Psoas muscle (tissue), 8 donors: ENCODE results near the gene PDE8A. TPM values are rescaled to one million over a fixed set of nuclear protein-coding genes. Genes with fewer than 3 reads are reported as not detected.

Experiments used
- ATAC-seq, 4 donors: fragments of 200-7000 bp; cut with Tn5 transposase; one replicate each; pipeline ENCODE4 v1.9.1; 2020; ENCODE audit warnings: moderate library complexity in 3 of 4, mild to moderate bottlenecking in 2 of 4
- DNase-seq, 2 donors: peaks; one replicate each; pipeline ENCODE4 v3.0.0-alpha.2; 2020
- H3K27ac ChIP-seq: fragments of 200-600 bp; one replicate; pipeline ENCODE4 v1.8.0; 2022
- H3K27me3 ChIP-seq, 3 donors: fragments of 200-600 bp in 1 of 3; one replicate each; pipeline versions ENCODE4 v1.6.1 to v1.8.0; 2013 to 2022; ENCODE audit warnings: low read length in 2 of 3, mild to moderate bottlenecking in 2 of 3, moderate library complexity in 1 of 3; ENCODE audit not compliant: insufficient read depth in 3 of 3
- H3K36me3 ChIP-seq, 2 donors: fragments of 200-600 bp in 1 of 2; one replicate each; pipeline versions ENCODE4 v1.6.1 to v1.8.0; 2013 to 2022; ENCODE audit warnings: low read depth in 1 of 2, mild to moderate bottlenecking in 1 of 2, moderate library complexity in 1 of 2; ENCODE audit not compliant: insufficient read depth in 1 of 2
- H3K4me1 ChIP-seq: fragments of 200-600 bp; one replicate; pipeline ENCODE4 v1.8.0; 2022
- H3K4me3 ChIP-seq: fragments of 200-600 bp; one replicate; pipeline ENCODE4 v1.8.0; 2022; ENCODE audit warnings: mild to moderate bottlenecking
- H3K9me3 ChIP-seq: fragments of 200-600 bp; one replicate; pipeline ENCODE4 v1.8.0; 2022
- CTCF ChIP-seq: fragments of 200-600 bp; IDR thresholded peaks from one replicate; pipeline ENCODE4 v1.8.0; 2022; ENCODE audit warnings: antibody characterized with exemption
- WGBS, 3 donors: extraction: QIAGEN DNeasy Blood & Tissue Kit; methylation state at CpG; one replicate each; pipeline versions ENCODE4 v1.1.6 to v1.1.7; 2013; 5-methylcytosine and 5-hydroxymethylcytosine counted together
- intact Hi-C, 2 donors: fragments of 100-400 bp; cut with DNase I; formaldehyde crosslinking; loops; one replicate each; pipeline versions ENCODE4 v1.11.0 to v1.14.2; 2022
- polyA plus RNA-seq, 3 donors: library from polyadenylated mRNA; stranded (reverse); fragments of 200-250 nt; gene quantifications; one replicate each; pipeline ENCODE4 v1.2.3, GENCODE V29; 2013
- total RNA-seq, 4 donors: library from RNA; stranded (reverse); fragmentation: NEBNext Ultra II Directional in 2 of 4; extraction: Animal tissue kit (Norgen Biotek cat#: 25700) in 2 of 4; gene quantifications; one replicate each; pipeline versions ENCODE4 v1.2.1 to v1.2.4, GENCODE V29; 2021 to 2023
- donor health status: healthy with polysubstance abuse.
- donor health status: DM: no; HTN: no; CAD: no; lungs with moderate emphysema.
- donor health status: Bipolar disorder and iron deficiency.
- donor health status: healthy.
- donor health status: DM: yes; HTN: yes; CAD: no.
- donor health status: DM: no; HTN: no; CAD: no.
- donor health status: DM: no; HTN: no; CAD: no.
- donor health status: DM: yes; HTN: yes; CAD: no.

PDE8A gene
- total and polyA plus RNA-seq, 7 donors = 6.5 to 12.1 (median 10.5) TPM

- peak overlapping the region; percentile 41 for H3K27ac ChIP-seq
These were observed 33.5 kb upstream of the PDE8A start for GRCh38 chr15:84947947-84948830.

GRCh38 chr15:84949043-84949442 lies 32.6 kb upstream of the PDE8A start:
- 40 to 67% (median 56%) methylated on average over 2 of the region's 2 CpGs for WGBS, 3 donors
- Histone ChIP-seq H3K27me3 (no peaks in the 10 kb centered on the region), H3K27ac (peak overlapping the region; percentile 41), H3K36me3 (no peaks in the 10 kb centered on the region), H3K4me1 (peaks cover 9% of the 10 kb centered on the region), H3K9me3 (no peaks in the 10 kb centered on the region), H3K4me3 (no peak overlapping the region)
- ATAC-seq = no peak
- no peak for TF ChIP-seq CTCF
- DNase-seq = no peak
- intact Hi-C loops = no loop called here

More at GRCh38 chr15:84947947-84948830, 33.5 kb upstream of the PDE8A start:
- no peaks in the 10 kb centered on the region for H3K36me3 ChIP-seq
- intact Hi-C loops = no loop called here
- H3K27me3 ChIP-seq = no peaks in the 10 kb centered on the region
- no peak for TF ChIP-seq CTCF
- 49 to 68% (median 56%) methylated on average over 4 of the region's 4 CpGs for WGBS, 3 donors
- H3K9me3 ChIP-seq = no peaks in the 10 kb centered on the region
- DNase-seq (peak in 1 of 2 donors; percentile 43), ATAC-seq (peak in 3 of 4 donors; percentile 13 to 34 (median 20))
- H3K4me1 ChIP-seq = peaks cover 11% of the 10 kb centered on the region
- no peak overlapping the region for H3K4me3 ChIP-seq

GRCh38 chr15:84949845-84950569 lies 31.6 kb upstream of the PDE8A start:
- DNase-seq (no peak), ATAC-seq (no peak)
- Histone ChIP-seq H3K27ac (no peak overlapping the region), H3K4me3 (no peak overlapping the region), H3K27me3 (no peaks in the 10 kb centered on the region), H3K36me3 (no peaks in the 10 kb centered on the region), H3K9me3 (no peaks in the 10 kb centered on the region), H3K4me1 (no peaks in the 10 kb centered on the region)
- 50 to 77% (median 52%) methylated on average over 7 of the region's 7 CpGs for WGBS, 3 donors
- intact Hi-C loops = no loop called here
- TF ChIP-seq CTCF = no peak

- no peak for ATAC-seq
- 72 to 93% (median 77%) methylated on average over 7 of the region's 7 CpGs for WGBS, 3 donors
These were observed 31.0 kb upstream of the PDE8A start for GRCh38 chr15:84950570-84951111.

More at GRCh38 chr15:84950570-84951111, 31.0 kb upstream of the PDE8A start:
- no peak for DNase-seq
- Histone ChIP-seq H3K27ac (no peak overlapping the region), H3K4me3 (no peak overlapping the region), H3K4me1 (peaks cover 3% of the 10 kb centered on the region), H3K27me3 (no peaks in the 10 kb centered on the region), H3K9me3 (no peaks in the 10 kb centered on the region), H3K36me3 (no peaks in the 10 kb centered on the region)
- TF ChIP-seq CTCF = no peak
- intact Hi-C loops = no loop called here
